Measurements from ENCODE around the gene DTNBP1. TPM values are rescaled to one million over a fixed set of nuclear protein-coding genes. Genes with fewer than 3 reads are reported as not detected.
A peak's percentile ranks its signal among the peaks of the same experiment; 100 is the strongest.

DTNBP1 gene
- total and polyA plus RNA-seq, 2 donors (not counting 1 experiment from before 2014, with no cell fraction given), result 9.9 to 13.6 TPM

DNA sequence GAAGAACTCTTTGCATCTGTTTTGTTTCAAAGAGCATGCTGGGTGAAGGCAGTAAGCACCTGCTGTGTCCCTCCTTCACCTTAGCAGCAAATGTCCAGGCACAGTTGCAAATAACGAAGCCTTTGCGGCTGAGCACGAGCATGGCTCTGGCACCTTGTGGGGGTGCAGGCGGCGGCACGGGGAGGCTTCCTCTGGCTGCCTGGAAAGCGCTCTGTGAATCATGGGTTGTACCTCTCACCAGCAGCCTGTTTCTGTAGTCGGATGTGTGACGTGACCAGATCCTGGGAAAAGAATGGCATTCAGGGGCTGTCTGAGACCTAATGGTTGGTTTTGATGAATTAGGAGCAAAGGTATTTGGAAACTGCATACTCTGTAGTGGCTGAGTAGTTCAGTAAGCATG, 144.8 kb downstream of the DTNBP1 start:
- H2AFZ ChIP-seq (ENCODE audit: low read length), result no peak overlapping the region
- peak in 1 of 2 donors; percentile 57 for DNase-seq (ENCODE audit: low read depth in 2 of 2)
- no peak overlapping the region for H3K4me2 ChIP-seq (ENCODE audit: extremely low read depth, insufficient read depth, low read length)
- no peak overlapping the region for H3K27ac ChIP-seq (ENCODE audit: insufficient read depth, low read length)
- no peaks in the 10 kb centered on the region for H3K4me1 ChIP-seq (ENCODE audit: control insufficient read depth, extremely low read depth, insufficient read depth, low read length)
- H3K9ac ChIP-seq (ENCODE audit: insufficient read depth, low read length), result no peak overlapping the region
- no peaks in the 10 kb centered on the region for H3K27me3 ChIP-seq (ENCODE audit: control insufficient read depth, insufficient read depth, low read length)
- TF ChIP-seq, protein P1, sequence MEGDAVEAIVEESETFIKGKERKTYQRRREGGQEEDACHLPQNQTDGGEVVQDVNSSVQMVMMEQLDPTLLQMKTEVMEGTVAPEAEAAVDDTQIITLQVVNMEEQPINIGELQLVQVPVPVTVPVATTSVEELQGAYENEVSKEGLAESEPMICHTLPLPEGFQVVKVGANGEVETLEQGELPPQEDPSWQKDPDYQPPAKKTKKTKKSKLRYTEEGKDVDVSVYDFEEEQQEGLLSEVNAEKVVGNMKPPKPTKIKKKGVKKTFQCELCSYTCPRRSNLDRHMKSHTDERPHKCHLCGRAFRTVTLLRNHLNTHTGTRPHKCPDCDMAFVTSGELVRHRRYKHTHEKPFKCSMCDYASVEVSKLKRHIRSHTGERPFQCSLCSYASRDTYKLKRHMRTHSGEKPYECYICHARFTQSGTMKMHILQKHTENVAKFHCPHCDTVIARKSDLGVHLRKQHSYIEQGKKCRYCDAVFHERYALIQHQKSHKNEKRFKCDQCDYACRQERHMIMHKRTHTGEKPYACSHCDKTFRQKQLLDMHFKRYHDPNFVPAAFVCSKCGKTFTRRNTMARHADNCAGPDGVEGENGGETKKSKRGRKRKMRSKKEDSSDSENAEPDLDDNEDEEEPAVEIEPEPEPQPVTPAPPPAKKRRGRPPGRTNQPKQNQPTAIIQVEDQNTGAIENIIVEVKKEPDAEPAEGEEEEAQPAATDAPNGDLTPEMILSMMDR (conservative IDR thresholded peaks at IDR 0.05 in 1 of 2, IDR thresholded peaks at IDR 0.05 in 1 of 2; ENCODE audit: low read depth in 1 of 2, low read length in 2 of 2), result no peak
- TF ChIP-seq EZH2 (IDR thresholded peaks at IDR 0.05; ENCODE audit: low read length, missing control alignments), result no peak
- H3K9me3 ChIP-seq (ENCODE audit: control insufficient read depth, insufficient read depth, low read depth, low read length), result no peaks in the 10 kb centered on the region
- H4K20me1 ChIP-seq (ENCODE audit: control insufficient read depth, extremely low read depth, insufficient read depth, low read length), result no peaks in the 10 kb centered on the region
- no peak overlapping the region for H3K4me3 ChIP-seq (replicated peaks in 1 of 4; ENCODE audit: control extremely low read depth in 1 of 4, insufficient read depth in 1 of 4, low read depth in 3 of 4, low read length in 4 of 4)
- H3K79me2 ChIP-seq (ENCODE audit: control insufficient read depth, insufficient read depth, low read length), result no peaks in the 10 kb centered on the region
- peaks cover 18% of the 10 kb centered on the region for H3K36me3 ChIP-seq (ENCODE audit: control insufficient read depth, insufficient read depth, low read length)

DNA sequence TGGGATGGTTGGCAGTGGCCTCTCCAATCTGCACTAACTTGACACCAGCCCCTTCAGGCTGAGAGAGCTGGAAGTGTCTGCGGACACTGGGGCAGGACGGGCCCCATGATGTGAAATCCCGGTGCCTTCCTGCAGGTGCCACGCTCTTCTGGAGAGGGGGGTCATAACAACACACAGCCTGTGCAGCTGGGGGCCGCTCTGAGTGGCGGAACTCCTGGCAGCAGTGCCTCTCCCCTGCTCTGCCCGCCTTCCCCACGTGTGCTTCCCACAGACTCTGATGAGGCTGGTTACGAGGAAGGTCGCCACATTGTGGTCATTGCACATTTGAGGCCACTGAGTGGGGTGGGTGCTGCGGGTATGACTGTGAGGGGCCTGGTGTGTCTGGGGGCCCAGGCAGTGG, 145.2 kb downstream of the DTNBP1 start:
- Histone ChIP-seq H3K36me3 (ENCODE audit: control insufficient read depth, insufficient read depth, low read length) (peaks cover 18% of the 10 kb centered on the region), H3K27me3 (ENCODE audit: control insufficient read depth, insufficient read depth, low read length) (no peaks in the 10 kb centered on the region), H2AFZ (ENCODE audit: low read length) (no peak overlapping the region), H3K9ac (ENCODE audit: insufficient read depth, low read length) (no peak overlapping the region), H3K79me2 (ENCODE audit: control insufficient read depth, insufficient read depth, low read length) (no peaks in the 10 kb centered on the region), H3K4me3 (replicated peaks in 1 of 4; ENCODE audit: control extremely low read depth in 1 of 4, insufficient read depth in 1 of 4, low read depth in 3 of 4, low read length in 4 of 4) (no peak overlapping the region), H3K4me2 (ENCODE audit: extremely low read depth, insufficient read depth, low read length) (no peak overlapping the region), H3K27ac (ENCODE audit: insufficient read depth, low read length) (no peak overlapping the region), H3K4me1 (ENCODE audit: control insufficient read depth, extremely low read depth, insufficient read depth, low read length) (no peaks in the 10 kb centered on the region), H4K20me1 (ENCODE audit: control insufficient read depth, extremely low read depth, insufficient read depth, low read length) (no peaks in the 10 kb centered on the region), H3K9me3 (ENCODE audit: control insufficient read depth, insufficient read depth, low read depth, low read length) (no peaks in the 10 kb centered on the region)
- no peak for DNase-seq (ENCODE audit: low read depth in 2 of 2)
- TF ChIP-seq EZH2 (IDR thresholded peaks at IDR 0.05; ENCODE audit: low read length, missing control alignments), result no peak
- TF ChIP-seq, protein P1 (conservative IDR thresholded peaks at IDR 0.05 in 1 of 2, IDR thresholded peaks at IDR 0.05 in 1 of 2; ENCODE audit: low read depth in 1 of 2, low read length in 2 of 2), result no peak

DNA sequence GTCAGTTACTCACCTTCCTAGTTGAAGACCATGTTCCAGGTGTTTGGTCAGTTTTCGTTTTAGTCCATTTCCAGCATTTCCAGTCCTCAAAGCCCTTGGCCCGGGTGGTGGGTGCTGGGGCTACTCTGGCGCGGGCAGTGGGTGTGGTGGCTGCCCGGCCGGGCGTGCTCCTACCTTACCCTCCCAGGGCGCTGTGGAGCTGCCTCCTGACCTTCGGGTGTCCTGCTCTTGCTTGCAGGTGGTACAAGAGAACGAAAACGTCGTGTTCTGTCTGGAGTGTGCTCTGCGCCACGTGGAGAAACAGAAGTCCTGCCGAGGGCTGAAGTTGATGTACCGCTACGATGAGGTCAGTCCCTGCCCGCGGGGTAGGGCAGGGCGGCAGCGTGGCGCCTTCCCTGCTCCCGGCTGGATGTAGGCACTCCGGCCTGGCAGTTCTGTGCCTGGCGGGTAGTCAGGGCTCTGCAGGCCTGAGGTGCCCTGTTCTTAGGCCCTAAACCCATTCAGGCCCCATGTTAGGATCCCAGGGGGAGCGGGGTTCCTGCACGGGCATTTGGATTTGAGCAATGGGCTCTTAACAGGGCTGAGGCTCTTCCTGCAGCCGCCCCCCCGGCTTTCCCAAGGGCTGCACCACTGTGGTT, 145.8 kb downstream of the DTNBP1 start:
- Histone ChIP-seq H3K27ac (ENCODE audit: insufficient read depth, low read length) (no peak overlapping the region), H3K4me2 (ENCODE audit: extremely low read depth, insufficient read depth, low read length) (no peak overlapping the region), H3K4me1 (ENCODE audit: control insufficient read depth, extremely low read depth, insufficient read depth, low read length) (no peaks in the 10 kb centered on the region), H3K36me3 (ENCODE audit: control insufficient read depth, insufficient read depth, low read length) (peaks cover 17% of the 10 kb centered on the region), H3K9ac (ENCODE audit: insufficient read depth, low read length) (no peak overlapping the region), H3K27me3 (ENCODE audit: control insufficient read depth, insufficient read depth, low read length) (no peaks in the 10 kb centered on the region), H2AFZ (ENCODE audit: low read length) (no peak overlapping the region), H4K20me1 (ENCODE audit: control insufficient read depth, extremely low read depth, insufficient read depth, low read length) (no peaks in the 10 kb centered on the region), H3K9me3 (ENCODE audit: control insufficient read depth, insufficient read depth, low read depth, low read length) (no peaks in the 10 kb centered on the region), H3K4me3 (replicated peaks in 1 of 4; ENCODE audit: control extremely low read depth in 1 of 4, insufficient read depth in 1 of 4, low read depth in 3 of 4, low read length in 4 of 4) (no peak overlapping the region), H3K79me2 (ENCODE audit: control insufficient read depth, insufficient read depth, low read length) (no peaks in the 10 kb centered on the region)
- no peak for DNase-seq (ENCODE audit: low read depth in 2 of 2)
- TF ChIP-seq EZH2 (IDR thresholded peaks at IDR 0.05; ENCODE audit: low read length, missing control alignments), result no peak
- TF ChIP-seq, protein P1 (conservative IDR thresholded peaks at IDR 0.05 in 1 of 2, IDR thresholded peaks at IDR 0.05 in 1 of 2; ENCODE audit: low read depth in 1 of 2, low read length in 2 of 2), result no peak
